ENCODE measurements around the gene TRIM47. TPM values are rescaled to one million over a fixed set of nuclear protein-coding genes. Genes with fewer than 3 reads are reported as not detected.

TRIM47 gene
- total RNA-seq, 4 donors from 2014 or later, result 33.2 to 62.5 (median 41.5) TPM

GRCh38 chr17:75922963-75923874, 44.8 kb upstream of the TRIM47 start:
- no peak overlapping the region for H3K4me3 ChIP-seq (ENCODE audit: low read depth, poor library complexity, severe bottlenecking)
- 74 to 81% methylated on average over 13 to 19 of the region's 19 CpGs for WGBS, 2 donors
- TF ChIP-seq POLR2A (IDR thresholded peaks at IDR 0.05) (no peak), CTCF (IDR thresholded peaks at IDR 0.05) (no peak)
- intact Hi-C loops (cut with DNase I; ENCODE audit: low total_unique reads), result no loop called here
- DNase-seq (ENCODE audit: low spot score in 2 of 2), result no peak

DNA sequence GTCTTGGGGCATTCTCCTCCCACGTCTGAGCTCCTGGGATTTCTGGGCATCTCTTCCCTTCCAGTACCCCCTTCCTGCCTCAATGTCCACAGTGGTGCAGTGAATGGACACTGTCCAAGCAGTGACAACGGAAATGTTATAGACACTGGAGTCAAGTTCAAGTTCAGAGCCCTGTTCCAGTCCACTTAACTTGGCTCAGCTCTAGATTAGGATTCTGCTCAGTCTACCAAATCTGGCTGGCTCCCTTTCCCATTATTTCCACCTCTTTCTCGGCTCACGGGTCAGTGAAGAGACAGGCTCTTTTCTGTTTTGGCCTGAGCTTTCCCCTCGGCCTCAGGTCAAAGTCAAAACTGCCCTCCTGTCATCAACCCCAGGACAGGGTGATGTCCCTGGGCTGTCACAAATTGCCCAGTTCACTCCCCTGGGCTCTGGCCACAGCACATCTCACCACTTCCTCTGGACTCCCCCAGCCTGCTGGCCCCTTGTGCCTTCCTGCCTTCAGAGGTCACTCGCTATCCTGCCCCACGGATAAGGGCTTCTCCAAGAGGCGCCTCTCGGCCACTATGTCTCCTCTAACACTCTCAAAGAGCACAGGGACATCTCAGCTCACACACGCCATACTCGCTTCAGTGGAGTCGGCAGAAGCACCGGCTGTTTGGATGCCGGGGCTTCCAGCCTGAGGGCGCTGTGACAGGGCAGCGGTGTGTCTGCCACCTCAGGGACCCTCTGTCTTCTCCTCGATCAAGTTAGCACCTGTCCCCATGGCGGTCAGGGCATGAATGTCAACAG, 44.0 kb upstream of the TRIM47 start:
- TF ChIP-seq POLR2A (IDR thresholded peaks at IDR 0.05), result no peak
- no peak for TF ChIP-seq CTCF (IDR thresholded peaks at IDR 0.05)
- DNase-seq (ENCODE audit: low spot score in 2 of 2), result no peak
- 83 to 88% methylated on average over 18 of the region's 18 CpGs for WGBS, 2 donors
- intact Hi-C loops (cut with DNase I; ENCODE audit: low total_unique reads), result no loop called here
- no peak overlapping the region for H3K4me3 ChIP-seq (ENCODE audit: low read depth, poor library complexity, severe bottlenecking)

GRCh38 chr17:75921596-75921995, 43.2 kb upstream of the TRIM47 start:
- WGBS, 2 donors, result 88 to 90% methylated on average over 9 to 15 of the region's 15 CpGs
- no peak overlapping the region for H3K4me3 ChIP-seq (ENCODE audit: low read depth, poor library complexity, severe bottlenecking)
- DNase-seq (ENCODE audit: low spot score in 2 of 2), result no peak
- intact Hi-C loops (cut with DNase I; ENCODE audit: low total_unique reads), result no loop called here
- TF ChIP-seq CTCF (IDR thresholded peaks at IDR 0.05) (no peak), POLR2A (IDR thresholded peaks at IDR 0.05) (no peak)

DNA sequence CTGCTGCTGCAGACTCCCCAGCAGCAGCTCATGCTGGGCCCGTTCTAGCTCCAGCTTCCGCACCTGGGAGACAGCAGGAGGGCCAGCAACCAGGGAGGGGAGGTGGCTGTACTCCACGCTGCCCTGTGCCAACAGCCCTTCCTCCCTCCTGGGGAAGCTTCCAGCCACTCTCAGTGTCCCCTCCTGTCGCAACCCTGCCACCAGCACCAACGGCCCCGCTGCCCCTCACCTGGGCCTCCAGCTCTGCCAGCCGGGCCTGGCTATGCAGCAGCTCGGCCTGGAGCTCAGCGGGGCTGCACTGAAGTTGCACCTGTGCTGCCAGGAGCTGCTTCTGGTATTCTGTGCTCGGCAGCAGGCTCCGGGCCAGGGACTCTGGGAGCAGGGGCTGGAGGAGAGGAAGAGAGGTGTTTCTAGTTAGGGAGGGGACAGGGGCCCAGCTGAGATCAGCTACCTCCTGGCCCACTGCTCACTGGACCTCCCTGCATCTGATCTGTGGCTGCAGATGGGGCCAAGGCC, 41.7 kb upstream of the TRIM47 start:
- TF ChIP-seq CTCF (IDR thresholded peaks at IDR 0.05) (no peak), POLR2A (IDR thresholded peaks at IDR 0.05) (no peak)
- intact Hi-C loops (cut with DNase I; ENCODE audit: low total_unique reads), result no loop called here
- WGBS, 2 donors, result 87% methylated on average over 11 of the region's 11 CpGs; no CpG with 5 or more reads in 1 of the 2 donors
- no peak for DNase-seq (ENCODE audit: low spot score in 2 of 2)
- no peak overlapping the region for H3K4me3 ChIP-seq (ENCODE audit: low read depth, poor library complexity, severe bottlenecking)

DNA sequence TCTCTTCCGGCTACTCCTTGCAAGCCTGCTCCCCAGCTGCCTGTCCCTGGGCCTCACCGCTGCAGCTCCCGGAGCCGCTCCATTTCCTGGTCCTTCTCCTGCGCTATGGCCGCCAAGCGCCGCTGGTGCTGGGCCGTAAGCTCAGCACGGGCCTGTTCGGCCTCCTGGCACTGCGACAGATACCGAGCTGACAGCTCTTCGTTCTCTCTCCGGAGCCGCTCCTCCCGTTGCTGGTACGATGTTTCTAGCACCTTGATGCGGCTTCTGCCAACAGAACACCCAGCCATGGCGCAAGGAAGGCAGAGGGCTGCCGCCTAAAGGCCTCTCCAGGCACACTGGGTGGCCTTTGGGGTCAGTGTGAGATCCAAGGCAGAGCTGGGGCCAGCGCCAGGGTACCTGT, 41.2 kb upstream of the TRIM47 start:
- 93 to 94% methylated on average over 21 to 22 of the region's 22 CpGs for WGBS, 2 donors
- TF ChIP-seq CTCF (IDR thresholded peaks at IDR 0.05) (no peak), POLR2A (IDR thresholded peaks at IDR 0.05) (no peak)
- DNase-seq (ENCODE audit: low spot score in 2 of 2), result no peak
- H3K4me3 ChIP-seq (ENCODE audit: low read depth, poor library complexity, severe bottlenecking), result no peak overlapping the region
- intact Hi-C loops (cut with DNase I; ENCODE audit: low total_unique reads), result no loop called here

All from lower leg skin (tissue), 4 donors.